DND-41 (cell line): ENCODE data around the gene COX6B2.

ENCODE experiments used
- ATAC-seq: fragments of 200-7000 bp; cut with Tn5 transposase; 3 replicates; pipeline ENCODE4 v1.9.1; 2021; ENCODE audit warnings: low read depth; ENCODE audit not compliant: insufficient read depth
- DNase-seq: peaks from one replicate; pipeline ENCODE4 v3.0.0-alpha.2; 2020
- H2AFZ ChIP-seq: 2 replicates; pipeline ENCODE4 v1.6.0; 2012; ENCODE audit warnings: low read depth, low read length
- H3K27ac ChIP-seq: 2 replicates; pipeline ENCODE4 v1.5.1; 2012; ENCODE audit warnings: low read length, inconsistent platforms
- H3K27me3 ChIP-seq: fragments of 200-600 bp; sonication (generic); 2 replicates; pipeline ENCODE4 v1.6.0; 2012; ENCODE audit warnings: low read length, mild to moderate bottlenecking, inconsistent platforms; ENCODE audit not compliant: insufficient read depth, poor library complexity
- H3K36me3 ChIP-seq: 2 replicates; pipeline ENCODE4 v1.5.1; 2012; ENCODE audit warnings: low read length, inconsistent platforms; ENCODE audit not compliant: insufficient read depth
- H3K4me1 ChIP-seq: 2 replicates; pipeline ENCODE4 v1.5.1; 2012; ENCODE audit warnings: mild to moderate bottlenecking, low read length; ENCODE audit not compliant: insufficient read depth
- H3K4me2 ChIP-seq: 2 replicates; pipeline ENCODE4 v1.6.0; 2012; ENCODE audit warnings: mild to moderate bottlenecking, moderate library complexity, low read length, inconsistent platforms; ENCODE audit not compliant: insufficient read depth
- H3K4me3 ChIP-seq, 2 experiments: fragments of 200-600 bp in 1 of 2; shearing (Covaris generic) in 1 of 2; 2 replicates each; pipeline ENCODE4 v1.5.1; 2012 to 2016; ENCODE audit warnings: inconsistent platforms in 2 of 2, low read length in 2 of 2, mild to moderate bottlenecking in 2 of 2, low read depth in 1 of 2, moderate library complexity in 1 of 2
- H3K79me2 ChIP-seq: 2 replicates; pipeline ENCODE4 v1.6.0; 2012; ENCODE audit warnings: low read length, inconsistent platforms; ENCODE audit not compliant: insufficient read depth
- H3K9ac ChIP-seq: 2 replicates; pipeline ENCODE4 v1.6.0; 2012; ENCODE audit warnings: low read depth, mild to moderate bottlenecking, inconsistent platforms, low read length, moderate library complexity
- H3K9me3 ChIP-seq: 2 replicates; pipeline ENCODE4 v1.5.1; 2012; ENCODE audit warnings: low read length, moderate library complexity, mild to moderate bottlenecking, inconsistent platforms; ENCODE audit not compliant: insufficient read depth, severe bottlenecking
- H4K20me1 ChIP-seq: 2 replicates; pipeline ENCODE4 v1.6.0; 2012; ENCODE audit warnings: low read length; ENCODE audit not compliant: insufficient read depth
- CTCF ChIP-seq: IDR thresholded peaks from 2 replicates; pipeline ENCODE4 v1.5.1; 2012; ENCODE audit warnings: borderline replicate concordance, low read length, moderate library complexity, mild to moderate bottlenecking; ENCODE audit not compliant: poor library complexity, severe bottlenecking; ENCODE audit errors: extremely low read depth
- EZH2 ChIP-seq: IDR thresholded peaks from 3 replicates; pipeline ENCODE4 v1.6.1; 2012; ENCODE audit warnings: borderline replicate concordance, low read depth, mild to moderate bottlenecking, moderate library complexity, low read length, inconsistent platforms; ENCODE audit not compliant: severe bottlenecking

Gene COX6B2

GRCh38 chr19:55391191-55391670, 36.7 kb upstream of the COX6B2 start:
- Histone ChIP-seq H3K4me1 (peaks cover 33% of the 10 kb centered on the region), H3K79me2 (peaks cover 36% of the 10 kb centered on the region), H4K20me1 (peaks cover 53% of the 10 kb centered on the region), H3K4me2 (no peak overlapping the region), H3K9ac (no peak overlapping the region), H3K27me3 (no peaks in the 10 kb centered on the region), H3K4me3 (no peak overlapping the region), H3K27ac (no peak overlapping the region), H3K9me3 (no peaks in the 10 kb centered on the region), H2AFZ (no peak overlapping the region), H3K36me3 (peaks cover 45% of the 10 kb centered on the region)
- ATAC-seq (peak; percentile 20; the same call in 2 of the 3 replicates), DNase-seq (peak; percentile 33)
- no peak for TF ChIP-seq CTCF
- no peak for TF ChIP-seq EZH2

- no peak overlapping the region for H3K27ac ChIP-seq
- peaks cover 33% of the 10 kb centered on the region for H3K4me1 ChIP-seq
- DNase-seq = peak; percentile 49
Measured at GRCh38 chr19:55390461-55390880, 36.0 kb upstream of the COX6B2 start.

GRCh38 chr19:55389386-55390317, 35.1 kb upstream of the COX6B2 start:
- H3K27me3 ChIP-seq = no peaks in the 10 kb centered on the region
- no peak overlapping the region for H2AFZ ChIP-seq
- no peaks in the 10 kb centered on the region for H3K9me3 ChIP-seq
- peak overlapping the region; percentile 98; the same call in 1 of the 2 replicates for H3K4me2 ChIP-seq
- ATAC-seq = no peak
- TF ChIP-seq EZH2 (no peak), CTCF (no peak)
- no peak overlapping the region for H3K4me3 ChIP-seq
- peaks cover 45% of the 10 kb centered on the region for H3K79me2 ChIP-seq
- DNase-seq = no peak
- H4K20me1 ChIP-seq = peaks cover 57% of the 10 kb centered on the region
- H3K27ac ChIP-seq = no peak overlapping the region
- no peak overlapping the region for H3K9ac ChIP-seq
- peaks cover 38% of the 10 kb centered on the region for H3K4me1 ChIP-seq
- peaks cover 48% of the 10 kb centered on the region for H3K36me3 ChIP-seq

More at GRCh38 chr19:55390461-55390880, 36.0 kb upstream of the COX6B2 start:
- TF ChIP-seq EZH2 = no peak
- TF ChIP-seq CTCF = no peak
- Histone ChIP-seq H4K20me1 (peaks cover 57% of the 10 kb centered on the region), H3K79me2 (peaks cover 41% of the 10 kb centered on the region), H2AFZ (no peak overlapping the region), H3K27me3 (no peaks in the 10 kb centered on the region), H3K4me3 (no peak overlapping the region), H3K4me2 (no peak overlapping the region; the same call in 1 of the 2 replicates), H3K9ac (no peak overlapping the region), H3K36me3 (peaks cover 48% of the 10 kb centered on the region), H3K9me3 (no peaks in the 10 kb centered on the region)
- ATAC-seq = no peak
